WTC11 (cell line): Measurements from ENCODE around the gene SUPT20H. TPM values are rescaled to one million over a fixed set of nuclear protein-coding genes. Genes with fewer than 3 reads are reported as not detected.
A peak's percentile ranks its signal among the peaks of the same experiment; 100 is the strongest.

Source experiments
- ATAC-seq: fragments of 200-7000 bp; cut with Tn5 transposase; 2 replicates; pipeline ENCODE4 v1.10.0; 2021; ENCODE audit warnings: mild to moderate bottlenecking, moderate library complexity
- CTCF ChIA-PET: fragments of 300-600 bp; sonication (Branson Sonifier 250); formaldehyde crosslinking; loops from one replicate; lab custom pipeline; 2021; ENCODE audit warnings: antibody characterized with exemption; lab: Charles Lee
- POLR2A ChIA-PET: fragments of 350-600 bp; sonication (Branson Sonifier 250); formaldehyde crosslinking; loops from one replicate; lab custom pipeline; 2021; ENCODE audit warnings: antibody characterized with exemption; lab: Charles Lee
- DNase-seq: peaks from one replicate; pipeline ENCODE4 v3.0.0; 2021; ENCODE audit warnings: low spot score
- H3K27ac Mint-ChIP-seq: 2 replicates; pipeline ENCODE4 v1.8.0; 2021; ENCODE audit warnings: mixed read lengths
- H3K27me3 Mint-ChIP-seq: 2 replicates; pipeline ENCODE4 v1.8.0; 2021; ENCODE audit warnings: low read depth, mild to moderate bottlenecking, moderate library complexity, mixed read lengths
- H3K36me3 Mint-ChIP-seq: 2 replicates; pipeline ENCODE4 v1.8.0; 2021; ENCODE audit warnings: mixed read lengths
- H3K4me1 Mint-ChIP-seq: 2 replicates; pipeline ENCODE4 v1.8.0; 2022; ENCODE audit warnings: mixed read lengths
- H3K4me3 Mint-ChIP-seq: 2 replicates; pipeline ENCODE4 v1.8.0; 2021; ENCODE audit warnings: mild to moderate bottlenecking, moderate library complexity, mixed read lengths
- H3K9me3 Mint-ChIP-seq: 2 replicates; pipeline ENCODE4 v1.8.0; 2021; ENCODE audit warnings: mixed read lengths
- E2F1 ChIP-seq: sonication (generic); formaldehyde crosslinking; IDR thresholded peaks from 2 replicates; pipeline ENCODE4 v1.8.0; 2022; ENCODE audit warnings: mild to moderate bottlenecking, missing genetic modification reagents
- E2F5 ChIP-seq: sonication (generic); formaldehyde crosslinking; IDR thresholded peaks from 2 replicates; pipeline ENCODE4 v1.8.1; 2022; ENCODE audit warnings: mild to moderate bottlenecking, moderate library complexity, missing genetic modification reagents
- GRHL2 ChIP-seq: fragments of 250-450 bp; sonication (Bioruptor Pico); IDR thresholded peaks from 2 replicates; pipeline ENCODE4 v1.8.0; 2022; ENCODE audit warnings: mild to moderate bottlenecking, moderate library complexity; ENCODE audit not compliant: insufficient replicate concordance, severe bottlenecking
- GTF2I ChIP-seq: fragments of 250-450 bp; sonication (Bioruptor Pico); conservative IDR thresholded peaks from 2 replicates; pipeline ENCODE4 v1.4.0; 2021; ENCODE audit warnings: mild to moderate bottlenecking
- HMGA2 ChIP-seq: fragments of 250-450 bp; sonication (Bioruptor Pico); IDR thresholded peaks from 2 replicates; pipeline ENCODE4 v1.4.0; 2021; ENCODE audit warnings: mild to moderate bottlenecking, moderate library complexity
- HMGXB4 ChIP-seq: sonication (generic); formaldehyde crosslinking; IDR thresholded peaks from 2 replicates; pipeline ENCODE4 v1.8.1; 2023; ENCODE audit warnings: mild to moderate bottlenecking, moderate library complexity, missing genetic modification reagents
- KAT7 ChIP-seq: sonication (generic); formaldehyde crosslinking; IDR thresholded peaks from 2 replicates; pipeline ENCODE4 v1.8.1; 2023; ENCODE audit warnings: missing genetic modification reagents, mild to moderate bottlenecking, borderline replicate concordance
- MLX ChIP-seq: sonication (generic); formaldehyde crosslinking; IDR thresholded peaks from 2 replicates; pipeline ENCODE4 v1.8.1; 2023; ENCODE audit warnings: mild to moderate bottlenecking, missing genetic modification reagents, moderate library complexity
- MXD4 ChIP-seq: fragments of 250-450 bp; sonication (Bioruptor Pico); IDR thresholded peaks from 2 replicates; pipeline ENCODE4 v1.8.0; 2021; ENCODE audit warnings: mild to moderate bottlenecking, moderate library complexity, borderline replicate concordance
- MYBL2 ChIP-seq: sonication (generic); formaldehyde crosslinking; IDR thresholded peaks from 2 replicates; pipeline ENCODE4 v1.8.1; 2023; ENCODE audit warnings: mild to moderate bottlenecking, moderate library complexity, missing genetic modification reagents
- SMAD3 ChIP-seq: sonication (generic); formaldehyde crosslinking; IDR thresholded peaks from 2 replicates; pipeline ENCODE4 v1.8.0; 2022; ENCODE audit warnings: missing genetic modification reagents, mild to moderate bottlenecking, borderline replicate concordance
- TCF7 ChIP-seq: sonication (generic); formaldehyde crosslinking; IDR thresholded peaks from 2 replicates; pipeline ENCODE4 v1.8.0; 2022; ENCODE audit warnings: mild to moderate bottlenecking, low read depth, missing genetic modification reagents, moderate library complexity
- USF2 ChIP-seq: sonication (generic); formaldehyde crosslinking; IDR thresholded peaks from 2 replicates; pipeline ENCODE4 v1.8.1; 2023; ENCODE audit warnings: mild to moderate bottlenecking, missing genetic modification reagents, moderate library complexity
- ZNF232 ChIP-seq: sonication (generic); formaldehyde crosslinking; IDR thresholded peaks from 2 replicates; pipeline ENCODE4 v1.8.0; 2022; ENCODE audit warnings: mild to moderate bottlenecking, missing genetic modification reagents
- total RNA-seq: library from RNA; stranded (reverse); gene quantifications from 3 replicates; pipeline ENCODE4 v1.2.3, GENCODE V29; 2021
- TF ChIP-seq, protein P1 (sequence below): sonication (generic); formaldehyde crosslinking; IDR thresholded peaks from 2 replicates; pipeline ENCODE4 v1.8.0; 2022; ENCODE audit warnings: mild to moderate bottlenecking, missing genetic modification reagents
- TF ChIP-seq, protein P2 (sequence below): sonication (generic); formaldehyde crosslinking; IDR thresholded peaks from 2 replicates; pipeline ENCODE4 v1.8.0; 2022; ENCODE audit warnings: mild to moderate bottlenecking, missing genetic modification reagents
- TF ChIP-seq, protein P3 (sequence below): fragments of 250-450 bp; sonication (Bioruptor Pico); conservative IDR thresholded peaks from 2 replicates; pipeline ENCODE4 v1.9.0; 2021; ENCODE audit warnings: mild to moderate bottlenecking

The SUPT20H gene
- total RNA-seq, 1 experiment from 2014 or later, result 68.0 TPM

- peak; percentile 71; the same call in 1 of the 2 replicates for TF ChIP-seq MYBL2 (CRISPR knock-in tag)
- peak; percentile 88 for TF ChIP-seq E2F5
- peak; percentile 78; the same call in 1 of the 2 replicates for TF ChIP-seq ZNF232 (CRISPR knock-in tag)
- 0 out of 2 replicates have a peak, but pooled peaks have one; percentile 75 for TF ChIP-seq KAT7 (CRISPR knock-in tag)
- TF ChIP-seq HMGXB4 (CRISPR knock-in tag), result peak; percentile 96
- TF ChIP-seq, protein P1, sequence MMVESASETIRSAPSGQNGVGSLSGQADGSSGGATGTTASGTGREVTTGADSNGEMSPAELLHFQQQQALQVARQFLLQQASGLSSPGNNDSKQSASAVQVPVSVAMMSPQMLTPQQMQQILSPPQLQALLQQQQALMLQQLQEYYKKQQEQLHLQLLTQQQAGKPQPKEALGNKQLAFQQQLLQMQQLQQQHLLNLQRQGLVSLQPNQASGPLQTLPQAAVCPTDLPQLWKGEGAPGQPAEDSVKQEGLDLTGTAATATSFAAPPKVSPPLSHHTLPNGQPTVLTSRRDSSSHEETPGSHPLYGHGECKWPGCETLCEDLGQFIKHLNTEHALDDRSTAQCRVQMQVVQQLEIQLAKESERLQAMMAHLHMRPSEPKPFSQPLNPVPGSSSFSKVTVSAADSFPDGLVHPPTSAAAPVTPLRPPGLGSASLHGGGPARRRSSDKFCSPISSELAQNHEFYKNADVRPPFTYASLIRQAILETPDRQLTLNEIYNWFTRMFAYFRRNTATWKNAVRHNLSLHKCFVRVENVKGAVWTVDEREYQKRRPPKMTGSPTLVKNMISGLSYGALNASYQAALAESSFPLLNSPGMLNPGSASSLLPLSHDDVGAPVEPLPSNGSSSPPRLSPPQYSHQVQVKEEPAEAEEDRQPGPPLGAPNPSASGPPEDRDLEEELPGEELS (CRISPR knock-in tag), result peak; percentile 87
Observed at GRCh38 chr13:36999054-36999714, 60.3 kb downstream of the SUPT20H start, which contains the start of gene ALG5 (continued).

DNA sequence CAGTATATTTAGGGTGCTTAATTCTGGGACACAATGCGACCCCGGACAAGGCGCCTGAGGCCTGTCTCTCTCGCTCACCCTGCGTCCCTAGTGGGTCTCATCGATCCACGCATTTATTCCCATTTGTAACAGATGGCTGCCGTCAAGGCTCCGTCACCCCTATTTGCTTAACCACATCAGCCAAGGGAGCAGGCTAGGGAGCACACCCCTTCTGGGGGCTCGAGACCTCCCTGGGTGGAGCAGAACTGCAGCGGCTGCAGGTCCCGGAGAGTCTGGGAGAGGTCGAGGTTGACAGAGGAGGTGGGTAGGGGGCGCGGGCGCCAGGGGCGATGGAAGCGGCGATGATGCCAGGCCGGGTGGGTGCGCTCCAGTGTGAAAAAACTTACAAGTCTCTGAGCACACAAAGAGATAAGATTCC, 60.9 kb downstream of the SUPT20H start:
- peaks cover 19% of the 10 kb centered on the region for H3K4me1 Mint-ChIP-seq
- ATAC-seq, result peak; percentile 25
- DNase-seq, result peak; percentile 24
- ChIA-PET POLR2A (interaction anchor here (1.8 kb wide), 1 partner anchor 8 kb away, joined by 8 read pairs; no protein-coding TSS in a partner anchor), CTCF (interaction anchor here (1.0 to 1.2 kb wide), 2 partner anchors 17 to 140 kb away, joined by 3 to 4 read pairs; no protein-coding TSS in a partner anchor)
- peak overlapping the region; percentile 100 for H3K4me3 Mint-ChIP-seq
- peaks cover 17% of the 10 kb centered on the region for H3K36me3 Mint-ChIP-seq
- peak overlapping the region; percentile 91 for H3K27ac Mint-ChIP-seq
- TF ChIP-seq E2F1 (CRISPR knock-in tag) (0 out of 2 replicates have a peak, but pooled peaks have one; percentile 12), SMAD3 (CRISPR knock-in tag) (0 out of 2 replicates have a peak, but pooled peaks have one; percentile 13), MLX (CRISPR knock-in tag) (no peak)
- TF ChIP-seq, protein P2, sequence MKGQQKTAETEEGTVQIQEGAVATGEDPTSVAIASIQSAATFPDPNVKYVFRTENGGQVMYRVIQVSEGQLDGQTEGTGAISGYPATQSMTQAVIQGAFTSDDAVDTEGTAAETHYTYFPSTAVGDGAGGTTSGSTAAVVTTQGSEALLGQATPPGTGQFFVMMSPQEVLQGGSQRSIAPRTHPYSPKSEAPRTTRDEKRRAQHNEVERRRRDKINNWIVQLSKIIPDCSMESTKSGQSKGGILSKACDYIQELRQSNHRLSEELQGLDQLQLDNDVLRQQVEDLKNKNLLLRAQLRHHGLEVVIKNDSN (CRISPR knock-in tag), result no peak
- TF ChIP-seq, all 79 proteins: peak for 2
- Mint-ChIP-seq H3K27me3 (no peaks in the 10 kb centered on the region; the same call in 1 of the 2 replicates), H3K9me3 (no peaks in the 10 kb centered on the region)

GRCh38 chr13:36997716-36998427, 61.6 kb downstream of the SUPT20H start:
- H3K4me3 Mint-ChIP-seq, result peak overlapping the region; percentile 100
- H3K27ac Mint-ChIP-seq, result peak overlapping the region; percentile 91
- DNase-seq (no peak), ATAC-seq (no peak)
- ChIA-PET POLR2A (no interaction called here), CTCF (interaction anchor here (1.2 kb wide), 1 partner anchor 140 kb away, joined by 4 read pairs; no protein-coding TSS in a partner anchor)
- no peaks in the 10 kb centered on the region; the same call in 1 of the 2 replicates for H3K27me3 Mint-ChIP-seq
- H3K36me3 Mint-ChIP-seq, result peaks cover 16% of the 10 kb centered on the region
- peaks cover 19% of the 10 kb centered on the region for H3K4me1 Mint-ChIP-seq
- no peaks in the 10 kb centered on the region for H3K9me3 Mint-ChIP-seq
- TF ChIP-seq USF2 (CRISPR knock-in tag), result no peak
- TF ChIP-seq MXD4 (CRISPR knock-in tag), result no peak
- no peak for TF ChIP-seq GRHL2
- TF ChIP-seq, protein P3, sequence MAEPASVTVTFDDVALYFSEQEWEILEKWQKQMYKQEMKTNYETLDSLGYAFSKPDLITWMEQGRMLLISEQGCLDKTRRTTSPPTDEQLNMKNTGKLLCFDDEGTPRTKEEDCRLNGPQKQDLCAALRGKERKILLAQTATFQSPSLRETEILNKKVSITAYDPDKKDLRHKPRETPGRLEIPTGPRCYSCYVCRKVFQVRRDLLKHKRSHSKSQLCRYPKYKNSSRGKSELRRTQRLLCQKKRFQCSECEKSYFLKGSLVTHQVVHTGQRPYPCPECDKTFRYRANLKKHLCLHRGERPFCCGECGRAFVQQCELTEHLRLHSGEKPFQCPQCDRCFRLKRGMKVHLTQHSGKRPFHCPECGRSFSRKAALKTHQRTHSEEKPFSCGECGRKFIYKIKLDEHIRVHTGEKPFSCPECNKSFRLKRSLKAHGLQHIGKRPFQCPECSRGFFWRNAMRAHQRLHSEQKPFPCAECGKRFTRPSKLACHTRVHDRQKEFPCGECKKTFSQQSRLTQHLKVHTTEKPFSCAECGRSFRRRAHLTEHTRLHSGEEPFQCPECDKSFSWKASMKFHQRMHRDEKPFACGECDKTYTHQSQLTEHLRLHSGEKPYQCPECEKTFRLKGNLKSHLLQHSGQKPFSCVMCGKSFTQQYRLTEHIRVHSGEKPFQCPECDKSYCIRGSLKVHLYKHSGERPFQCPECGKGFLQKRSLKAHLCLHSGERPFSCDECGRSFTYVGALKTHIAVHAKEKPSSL (CRISPR knock-in tag), result no peak
- TF ChIP-seq TCF7 (CRISPR knock-in tag), result no peak
- TF ChIP-seq GTF2I, result no peak
- no peak for TF ChIP-seq HMGA2
